Endodermal cell (in vitro differentiated cells): Measurements from ENCODE around the gene SSBP3. TPM values are rescaled to one million over a fixed set of nuclear protein-coding genes. Genes with fewer than 3 reads are reported as not detected.

Experiments
- DNase-seq: peaks from one replicate; pipeline ENCODE4 v3.0.0-alpha.2; 2017
- H3K27ac ChIP-seq: 2 replicates; pipeline ENCODE4 v1.5.1; 2013; ENCODE audit warnings: mild to moderate bottlenecking, low read depth, low read length, moderate library complexity
- H3K27me3 ChIP-seq: 2 replicates; pipeline ENCODE4 v1.6.1; 2013; ENCODE audit warnings: mild to moderate bottlenecking, low read length, moderate library complexity; ENCODE audit not compliant: insufficient read depth, control insufficient read depth, poor library complexity, severe bottlenecking
- H3K36me3 ChIP-seq: 2 replicates; pipeline ENCODE4 v1.7.0; 2013; ENCODE audit warnings: mild to moderate bottlenecking, low read length, moderate library complexity; ENCODE audit not compliant: control insufficient read depth, insufficient read depth
- H3K4me1 ChIP-seq: one replicate; pipeline ENCODE4 v1.7.0; 2013; ENCODE audit warnings: low read length; ENCODE audit not compliant: control insufficient read depth, insufficient read depth
- H3K4me3 ChIP-seq: 2 replicates; pipeline ENCODE4 v1.5.1; 2013; ENCODE audit warnings: mild to moderate bottlenecking, low read length, moderate library complexity
- H3K9ac ChIP-seq: 2 replicates; pipeline ENCODE4 v1.6.1; 2013; ENCODE audit warnings: mild to moderate bottlenecking, low read length, moderate library complexity; ENCODE audit not compliant: poor library complexity, severe bottlenecking; ENCODE audit errors: extremely low read depth
- H3K9me3 ChIP-seq: 2 replicates; pipeline ENCODE4 v1.6.1; 2013; ENCODE audit warnings: mild to moderate bottlenecking, low read length, moderate library complexity; ENCODE audit not compliant: control insufficient read depth
- H3K27ac Mint-ChIP-seq: 2 replicates; pipeline ENCODE4 v1.8.0; 2020; ENCODE audit warnings: mixed read lengths
- H3K27me3 Mint-ChIP-seq: 2 replicates; pipeline ENCODE4 v1.8.0; 2021; ENCODE audit warnings: mild to moderate bottlenecking, mixed read lengths; ENCODE audit not compliant: insufficient read depth
- H3K36me3 Mint-ChIP-seq: 2 replicates; pipeline ENCODE4 v1.8.0; 2020; ENCODE audit warnings: low read depth, mixed read lengths
- H3K4me1 Mint-ChIP-seq: 2 replicates; pipeline ENCODE4 v1.8.0; 2020; ENCODE audit warnings: mixed read lengths
- H3K4me3 Mint-ChIP-seq: 2 replicates; pipeline ENCODE4 v1.8.0; 2020; ENCODE audit warnings: mild to moderate bottlenecking, moderate library complexity, mixed read lengths
- H3K9me3 Mint-ChIP-seq: 2 replicates; pipeline ENCODE4 v1.8.0; 2020; ENCODE audit warnings: mild to moderate bottlenecking, mixed read lengths
- CTCF ChIP-seq: fragments of 200-600 bp; sonication (generic); conservative IDR thresholded peaks from 2 replicates; pipeline ENCODE4 v1.5.0; 2021; ENCODE audit warnings: antibody characterized with exemption, mild to moderate bottlenecking
- WGBS, 2 experiments: methylation state at CpG; one replicate each; pipeline versions ENCODE4 v1.1.5 to v1.1.7; 2013; ENCODE audit warnings: missing lambda C conversion rate in 2 of 2, mixed read lengths in 1 of 2; ENCODE audit not compliant: insufficient coverage in 1 of 2, insufficient read length in 1 of 2; 5-methylcytosine and 5-hydroxymethylcytosine counted together
- total RNA-seq, 2 donors: library from RNA; stranded (reverse); fragmentation: NEBNext Ultra II Directional in 1 of 2; extraction: Animal tissue kit (Norgen Biotek cat#: 25700) in 1 of 2; gene quantifications; 2 replicates in 1 of 2; 3 replicates in 1 of 2; pipeline ENCODE4 v1.2.1, GENCODE V29; 2021

Gene SSBP3
- total RNA-seq, 2 donors from 2014 or later = 342 TPM

GRCh38 chr1:54401799-54402198, 4.4 kb downstream of the SSBP3 start:
- no peaks in the 10 kb centered on the region for H3K9me3 Mint-ChIP-seq
- peaks cover 72% of the 10 kb centered on the region for H3K4me1 Mint-ChIP-seq
- Histone ChIP-seq H3K9me3 (no peaks in the 10 kb centered on the region), H3K36me3 (peaks cover 81% of the 10 kb centered on the region), H3K9ac (peak overlapping the region; percentile 91), H3K4me3 (peak overlapping the region; percentile 98), H3K27me3 (no peaks in the 10 kb centered on the region), H3K4me1 (peaks cover 21% of the 10 kb centered on the region), H3K27ac (no peak overlapping the region)
- H3K36me3 Mint-ChIP-seq = peaks cover 77% of the 10 kb centered on the region
- no peak for DNase-seq
- TF ChIP-seq CTCF = no peak
- 90 to 94% methylated on average over 6 of the region's 6 CpGs for WGBS, 2 experiments
- peak overlapping the region; percentile 88 for H3K4me3 Mint-ChIP-seq
- no peak overlapping the region for H3K27ac Mint-ChIP-seq
- H3K27me3 Mint-ChIP-seq = no peaks in the 10 kb centered on the region

- H3K36me3 Mint-ChIP-seq = peaks cover 88% of the 10 kb centered on the region
- no peak overlapping the region for H3K27ac Mint-ChIP-seq
- no peaks in the 10 kb centered on the region for H3K9me3 ChIP-seq
- H3K27me3 ChIP-seq = no peaks in the 10 kb centered on the region
- no peak overlapping the region for H3K9ac ChIP-seq
- peaks cover 95% of the 10 kb centered on the region for H3K36me3 ChIP-seq
- peak overlapping the region; percentile 98 for H3K4me3 ChIP-seq
- TF ChIP-seq CTCF = no peak
- no peak for DNase-seq
- peak overlapping the region; percentile 88 for H3K4me3 Mint-ChIP-seq
- no peaks in the 10 kb centered on the region for H3K9me3 Mint-ChIP-seq
- no peaks in the 10 kb centered on the region for H3K27me3 Mint-ChIP-seq
- H3K27ac ChIP-seq = no peak overlapping the region
- H3K4me1 Mint-ChIP-seq = peaks cover 75% of the 10 kb centered on the region
- peaks cover 21% of the 10 kb centered on the region for H3K4me1 ChIP-seq
- WGBS, 2 experiments = 95 to 100% methylated on average over 1 to 2 of the region's 2 CpGs
Measured at GRCh38 chr1:54400329-54400728, 5.9 kb downstream of the SSBP3 start.

GRCh38 chr1:54399765-54400164, 6.4 kb downstream of the SSBP3 start:
- H3K36me3 ChIP-seq = peaks cover 99% of the 10 kb centered on the region
- H3K4me1 ChIP-seq = peaks cover 21% of the 10 kb centered on the region
- H3K27ac ChIP-seq = no peak overlapping the region
- no peak for DNase-seq
- no peaks in the 10 kb centered on the region for H3K27me3 ChIP-seq
- peaks cover 75% of the 10 kb centered on the region for H3K4me1 Mint-ChIP-seq
- H3K9ac ChIP-seq = no peak overlapping the region
- no peak overlapping the region for H3K4me3 Mint-ChIP-seq
- H3K27me3 Mint-ChIP-seq = no peaks in the 10 kb centered on the region
- H3K4me3 ChIP-seq = peak overlapping the region; percentile 98
- H3K9me3 Mint-ChIP-seq = no peaks in the 10 kb centered on the region
- H3K27ac Mint-ChIP-seq = no peak overlapping the region
- WGBS, 2 experiments = 96% methylated on average over 4 of the region's 4 CpGs
- no peaks in the 10 kb centered on the region for H3K9me3 ChIP-seq
- TF ChIP-seq CTCF = no peak
- peaks cover 93% of the 10 kb centered on the region for H3K36me3 Mint-ChIP-seq
